IMR-90 (cell line): ENCODE measurements around the gene TMEM176B.

Experiments used
- BHLHE40 ChIP-seq: fragments of 150-350 bp; IDR thresholded peaks from 2 replicates; pipeline ENCODE4 v1.6.1; 2016; ENCODE audit warnings: mild to moderate bottlenecking, low read depth, low read length
- CEBPB ChIP-seq: IDR thresholded peaks from 2 replicates; pipeline ENCODE4 v1.6.1; 2012; ENCODE audit warnings: low read depth, low read length, improper control_type of control experiment
- ELK1 ChIP-seq: fragments of 150-350 bp; IDR thresholded peaks from 2 replicates; pipeline ENCODE4 v1.6.1; 2016; ENCODE audit warnings: low read depth, mild to moderate bottlenecking, low read length, moderate library complexity, borderline replicate concordance
- MAFK ChIP-seq: IDR thresholded peaks from 2 replicates; pipeline ENCODE4 v1.6.1; 2012; ENCODE audit warnings: low read depth, low read length, improper control_type of control experiment
- MXI1 ChIP-seq: IDR thresholded peaks from 2 replicates; pipeline ENCODE4 v1.6.1; 2012; ENCODE audit warnings: low read depth, mild to moderate bottlenecking, low read length, moderate library complexity, borderline replicate concordance
- POLR2A ChIP-seq: IDR thresholded peaks from 2 replicates; pipeline ENCODE4 v1.6.1; 2012; ENCODE audit warnings: mild to moderate bottlenecking, low read depth, low read length
- RAD21 ChIP-seq: IDR thresholded peaks from 2 replicates; pipeline ENCODE4 v1.6.1; 2012; ENCODE audit warnings: low read length, improper control_type of control experiment
- RCOR1 ChIP-seq: IDR thresholded peaks from 2 replicates; pipeline ENCODE4 v1.6.1; 2012; ENCODE audit warnings: mild to moderate bottlenecking, low read length, improper control_type of control experiment; ENCODE audit not compliant: insufficient replicate concordance
- RFX5 ChIP-seq: IDR thresholded peaks from 2 replicates; pipeline ENCODE4 v1.8.0; 2012; ENCODE audit warnings: low read depth, mild to moderate bottlenecking, low read length, moderate library complexity
- SMC3 ChIP-seq: fragments of 150-350 bp; IDR thresholded peaks from 2 replicates; pipeline ENCODE4 v1.6.1; 2016; ENCODE audit warnings: low read depth, mild to moderate bottlenecking, antibody characterized with exemption, low read length, moderate library complexity
- USF2 ChIP-seq: fragments of 150-350 bp; IDR thresholded peaks from 2 replicates; pipeline ENCODE4 v1.6.1; 2017; ENCODE audit warnings: mild to moderate bottlenecking, antibody characterized with exemption, low read length, low read depth
- TF ChIP-seq, protein P1 (sequence below): conservative IDR thresholded peaks from 2 replicates; pipeline ENCODE4 v1.5.1; 2012; ENCODE audit warnings: mild to moderate bottlenecking, low read depth, low read length, improper control_type of control experiment

GRCh38 chr7:150791304-150791703 is 8.9 kb downstream of the TMEM176B start:
- no peak for TF ChIP-seq POLR2A
- TF ChIP-seq SMC3: no peak
- TF ChIP-seq USF2: no peak
- TF ChIP-seq RCOR1: no peak
- TF ChIP-seq, protein P1, sequence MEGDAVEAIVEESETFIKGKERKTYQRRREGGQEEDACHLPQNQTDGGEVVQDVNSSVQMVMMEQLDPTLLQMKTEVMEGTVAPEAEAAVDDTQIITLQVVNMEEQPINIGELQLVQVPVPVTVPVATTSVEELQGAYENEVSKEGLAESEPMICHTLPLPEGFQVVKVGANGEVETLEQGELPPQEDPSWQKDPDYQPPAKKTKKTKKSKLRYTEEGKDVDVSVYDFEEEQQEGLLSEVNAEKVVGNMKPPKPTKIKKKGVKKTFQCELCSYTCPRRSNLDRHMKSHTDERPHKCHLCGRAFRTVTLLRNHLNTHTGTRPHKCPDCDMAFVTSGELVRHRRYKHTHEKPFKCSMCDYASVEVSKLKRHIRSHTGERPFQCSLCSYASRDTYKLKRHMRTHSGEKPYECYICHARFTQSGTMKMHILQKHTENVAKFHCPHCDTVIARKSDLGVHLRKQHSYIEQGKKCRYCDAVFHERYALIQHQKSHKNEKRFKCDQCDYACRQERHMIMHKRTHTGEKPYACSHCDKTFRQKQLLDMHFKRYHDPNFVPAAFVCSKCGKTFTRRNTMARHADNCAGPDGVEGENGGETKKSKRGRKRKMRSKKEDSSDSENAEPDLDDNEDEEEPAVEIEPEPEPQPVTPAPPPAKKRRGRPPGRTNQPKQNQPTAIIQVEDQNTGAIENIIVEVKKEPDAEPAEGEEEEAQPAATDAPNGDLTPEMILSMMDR: no peak
- no peak for TF ChIP-seq CEBPB
- no peak for TF ChIP-seq ELK1
- no peak for TF ChIP-seq RFX5
- TF ChIP-seq BHLHE40: no peak
- TF ChIP-seq MAFK: no peak
- no peak for TF ChIP-seq RAD21
- TF ChIP-seq MXI1: no peak
